GM19324 (cell line): ENCODE results near the gene ALK.
A peak's percentile ranks its signal among the peaks of the same experiment; 100 is the strongest.
"Not testable (repeated sequence)": the region's sequence is repeated elsewhere in the genome, so short reads cannot be mapped to it uniquely, and the experiment has no call there.

ENCODE experiments used
- ATAC-seq: cut with Tn5 transposase; IDR thresholded peaks from one replicate; pipeline ENCODE4 v1.9.1; 2021; ENCODE audit warnings: mild to moderate bottlenecking, moderate library complexity; ENCODE audit not compliant: unreplicated experiment, low FRiP score

Gene ALK

GRCh38 chr2:29762239-29762638 is 159.1 kb downstream of the ALK start:
- ATAC-seq, result no peak

GRCh38 chr2:29761278-29761677 is 160.1 kb downstream of the ALK start:
- no peak for ATAC-seq

DNA sequence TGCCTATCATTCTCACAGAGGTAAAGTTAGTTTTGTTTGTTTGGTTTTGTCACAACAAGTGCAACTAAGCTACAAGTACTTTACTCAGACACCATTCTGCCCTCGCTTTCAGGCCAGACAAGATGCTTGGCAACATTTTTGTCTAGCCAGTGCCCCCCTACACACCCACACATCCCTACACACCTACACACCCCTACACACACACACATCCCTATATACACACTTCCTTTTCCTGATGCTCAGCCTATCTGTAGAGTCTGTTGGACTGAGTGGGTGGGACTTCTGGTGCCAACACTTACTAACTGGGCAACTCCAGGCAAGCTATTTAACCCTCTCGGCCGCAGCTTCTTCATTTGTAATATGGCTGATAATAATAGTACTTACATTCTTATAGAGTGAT is 161.4 kb downstream of the ALK start:
- ATAC-seq, result no peak

DNA sequence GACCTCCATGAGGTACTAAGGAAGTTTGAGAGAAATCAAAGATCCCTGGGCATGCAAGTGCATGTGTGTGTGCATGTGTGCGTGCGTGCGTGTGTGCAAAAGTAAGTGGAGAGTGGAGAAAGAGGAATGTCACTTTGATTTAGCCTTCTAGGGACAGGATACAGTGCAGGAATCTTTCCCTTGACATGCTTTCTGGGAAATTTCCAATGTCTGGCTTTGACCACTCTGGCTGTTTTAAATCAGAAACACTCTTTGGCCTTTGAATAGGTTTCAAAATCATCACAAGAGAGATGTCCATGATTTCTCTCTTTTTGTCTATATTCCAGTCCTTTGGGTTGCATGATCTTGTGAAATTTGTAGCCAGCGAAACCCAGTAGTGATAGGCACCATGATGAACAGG is 162.0 kb downstream of the ALK start:
- no peak for ATAC-seq

DNA sequence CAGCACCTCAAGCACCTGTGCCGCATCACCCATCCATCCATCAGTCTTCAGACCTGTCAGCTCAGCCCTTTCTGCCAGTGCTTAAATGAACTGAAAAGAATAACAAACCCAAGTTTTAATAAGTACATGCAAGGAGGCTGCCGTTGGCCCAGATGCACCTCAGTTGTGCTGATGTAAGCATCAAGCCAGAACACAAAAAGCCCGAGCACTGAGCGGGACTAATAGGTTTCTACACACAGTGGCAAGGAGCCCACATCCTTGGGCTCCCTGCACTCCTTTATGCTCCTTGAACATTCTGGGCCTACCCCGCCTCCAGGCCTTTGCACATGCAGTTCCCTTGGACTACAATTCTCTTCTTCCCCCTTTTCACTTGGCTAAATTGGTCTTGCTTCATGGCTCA is 165.6 kb downstream of the ALK start:
- ATAC-seq, result no peak

- no peak for ATAC-seq
Measured at GRCh38 chr2:29755233-29755632, 166.2 kb downstream of the ALK start.

- no peak for ATAC-seq
Measured at GRCh38 chr2:29753671-29754444, 167.5 kb downstream of the ALK start.

GRCh38 chr2:29751390-29751789 is 170.0 kb downstream of the ALK start:
- ATAC-seq, result peak; percentile 43

GRCh38 chr2:29750463-29750862 is 170.9 kb downstream of the ALK start:
- not testable (repeated sequence) for ATAC-seq

- ATAC-seq, result no peak
Measured at GRCh38 chr2:29749843-29750242, 171.5 kb downstream of the ALK start.

DNA sequence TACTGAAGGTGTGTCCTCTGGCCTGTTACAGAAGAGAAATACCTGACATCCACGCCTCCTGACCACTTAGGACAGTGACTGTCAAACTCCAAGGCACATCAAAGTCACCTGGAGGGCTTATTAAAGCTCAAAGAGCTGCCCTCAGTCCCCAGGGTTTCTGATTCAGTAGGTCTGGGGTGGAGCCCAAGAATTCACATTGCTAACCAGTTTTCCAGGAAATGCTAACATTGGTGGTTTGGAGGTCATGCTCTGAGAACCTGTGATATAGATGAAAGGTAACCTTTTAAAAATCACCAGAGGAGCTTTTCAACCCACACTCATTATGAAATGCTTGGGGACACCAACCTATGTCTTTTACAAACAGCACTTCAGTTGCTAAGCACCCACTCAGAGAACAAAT is 172.3 kb downstream of the ALK start:
- ATAC-seq, result no peak

DNA sequence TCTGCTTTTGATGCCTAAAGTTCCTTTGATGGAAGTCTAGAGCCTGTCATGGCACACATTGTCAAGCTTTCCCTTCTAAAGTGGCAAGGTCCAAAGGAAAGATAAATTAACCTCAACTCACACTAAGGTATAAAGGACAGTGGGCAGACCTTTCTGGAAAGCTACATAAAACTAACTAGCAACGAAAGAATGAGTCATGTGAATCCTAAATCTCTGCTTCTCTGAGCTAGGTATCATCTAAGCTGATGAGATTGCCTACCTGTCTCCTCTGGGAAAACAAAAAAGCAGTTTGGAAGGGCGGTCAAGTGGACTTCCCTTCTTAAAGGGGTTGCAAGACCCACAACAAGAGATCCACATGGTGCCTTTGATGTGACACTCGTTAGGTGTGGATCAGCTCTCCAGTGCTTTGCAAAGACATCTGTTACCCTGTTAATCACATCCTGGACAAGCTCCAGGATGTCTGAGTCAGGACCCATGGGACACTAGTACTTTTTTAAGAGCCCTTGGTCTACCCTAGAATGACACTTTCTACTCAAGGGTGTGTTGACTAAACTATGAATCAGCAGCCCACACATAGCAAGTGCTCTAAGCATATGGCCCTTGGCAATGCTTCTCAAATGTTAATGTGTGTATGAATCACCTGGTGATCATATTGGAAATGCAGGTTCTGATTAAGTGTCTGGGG is 173.5 kb downstream of the ALK start:
- no peak for ATAC-seq

- ATAC-seq, result peak; percentile 75
Measured at GRCh38 chr2:29744976-29745375, 176.4 kb downstream of the ALK start.

- no peak for ATAC-seq
Measured at GRCh38 chr2:29743516-29743915, 177.9 kb downstream of the ALK start.

GRCh38 chr2:29742656-29743055 is 178.7 kb downstream of the ALK start:
- ATAC-seq, result no peak

- ATAC-seq, result no peak
Measured at GRCh38 chr2:29741132-29741531, 180.3 kb downstream of the ALK start.

- ATAC-seq, result no peak
Measured at GRCh38 chr2:29733965-29734364, 187.4 kb downstream of the ALK start.

- no peak for ATAC-seq
Measured at GRCh38 chr2:29733213-29733612, 188.2 kb downstream of the ALK start.

GRCh38 chr2:29731948-29732347 is 189.4 kb downstream of the ALK start:
- ATAC-seq, result no peak

DNA sequence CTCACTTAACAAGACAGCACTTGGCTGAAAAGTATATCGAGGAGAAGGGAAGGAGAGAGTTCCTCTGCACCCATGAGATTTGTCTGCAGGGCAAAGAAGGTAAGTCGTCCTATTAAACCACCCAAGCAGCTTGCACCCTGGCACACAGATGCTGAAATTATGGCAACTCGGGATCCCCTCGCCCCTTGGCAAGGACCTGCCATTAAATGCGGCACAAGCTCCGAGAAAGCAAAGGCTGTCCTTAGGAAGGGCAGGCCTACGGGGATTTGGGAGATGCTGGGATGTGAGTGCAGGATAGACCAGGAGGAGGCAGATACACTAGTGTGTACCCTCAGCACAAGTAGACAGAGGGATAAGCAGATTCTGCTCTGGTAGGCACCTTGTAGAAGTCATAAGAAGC is 191.5 kb downstream of the ALK start:
- no peak for ATAC-seq

DNA sequence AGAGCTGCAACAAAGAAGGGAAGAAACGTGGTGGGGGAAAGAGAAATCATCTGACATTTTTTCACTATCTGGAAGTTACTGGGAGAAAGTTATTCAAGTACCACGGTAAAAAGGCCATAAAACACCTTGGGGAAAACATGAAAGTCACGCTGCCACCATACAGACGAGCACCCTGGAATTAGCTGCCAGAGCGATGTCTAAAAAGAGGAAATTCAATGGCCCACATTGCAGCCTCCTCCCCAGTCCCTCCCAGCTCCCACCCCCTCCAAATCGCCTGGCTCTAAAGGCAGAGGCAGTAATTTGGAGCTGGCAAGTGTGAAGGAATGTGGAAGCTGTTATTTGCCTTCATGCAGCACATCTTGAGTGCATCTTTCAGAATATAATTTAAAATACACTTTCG is 192.0 kb downstream of the ALK start:
- no peak for ATAC-seq

DNA sequence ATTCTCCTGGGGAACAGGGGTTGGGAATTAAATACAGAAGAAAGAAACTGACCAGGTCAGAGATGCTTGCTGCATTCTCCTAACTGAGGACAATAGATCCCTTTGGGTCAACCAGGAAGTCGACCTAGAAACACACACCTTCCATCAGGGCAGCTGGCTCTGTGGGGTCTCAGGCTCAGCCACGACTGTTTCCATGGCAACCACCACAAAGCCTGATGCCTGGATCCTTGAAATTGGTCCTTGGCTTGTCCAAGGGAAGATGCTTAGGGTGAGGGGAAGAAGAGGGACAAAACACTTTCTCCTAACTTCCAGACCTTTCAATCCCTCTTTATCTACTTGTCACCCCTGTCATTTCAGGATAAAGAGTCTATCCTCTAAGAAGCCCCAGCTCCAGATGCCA is 194.4 kb downstream of the ALK start:
- ATAC-seq, result no peak
